ENCODE results near the gene EFNA5.
A peak's percentile ranks its signal among the peaks of the same experiment; 100 is the strongest.

Gene EFNA5

DNA sequence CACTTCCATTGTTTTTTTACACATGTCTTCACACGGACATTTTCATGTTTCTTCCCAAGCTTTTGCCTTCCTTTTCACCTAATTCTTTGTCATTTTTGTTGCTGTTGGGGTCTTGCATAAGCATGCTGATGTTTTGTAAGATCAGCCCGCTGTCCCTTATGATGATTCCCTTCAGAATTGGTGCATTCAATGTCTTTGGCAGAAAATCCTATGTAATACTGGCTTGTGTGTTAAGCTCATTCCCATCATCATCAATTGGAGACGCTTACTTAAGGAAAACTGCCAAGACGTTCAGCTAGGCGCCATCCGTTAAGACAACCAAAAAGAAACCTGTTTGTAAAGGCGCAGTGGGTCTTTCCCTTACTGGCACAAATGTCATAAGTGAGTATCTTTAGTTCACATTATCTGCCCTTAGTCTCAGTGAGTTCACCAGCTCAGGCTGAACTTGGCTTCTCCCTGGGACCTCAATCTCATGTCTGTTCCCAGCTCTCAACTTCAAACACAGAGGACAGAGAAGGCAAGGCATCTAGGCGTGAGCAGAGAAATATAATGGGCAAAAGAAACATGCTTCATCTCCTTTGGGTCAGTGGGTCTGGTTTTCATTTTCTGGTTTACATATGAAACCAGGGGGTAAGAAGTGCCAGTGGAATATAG is 97.9 kb downstream of the EFNA5 start:
- no peak for DNase-seq (ENCODE audit: low read depth in 2 of 3, low spot score in 2 of 3)

DNA sequence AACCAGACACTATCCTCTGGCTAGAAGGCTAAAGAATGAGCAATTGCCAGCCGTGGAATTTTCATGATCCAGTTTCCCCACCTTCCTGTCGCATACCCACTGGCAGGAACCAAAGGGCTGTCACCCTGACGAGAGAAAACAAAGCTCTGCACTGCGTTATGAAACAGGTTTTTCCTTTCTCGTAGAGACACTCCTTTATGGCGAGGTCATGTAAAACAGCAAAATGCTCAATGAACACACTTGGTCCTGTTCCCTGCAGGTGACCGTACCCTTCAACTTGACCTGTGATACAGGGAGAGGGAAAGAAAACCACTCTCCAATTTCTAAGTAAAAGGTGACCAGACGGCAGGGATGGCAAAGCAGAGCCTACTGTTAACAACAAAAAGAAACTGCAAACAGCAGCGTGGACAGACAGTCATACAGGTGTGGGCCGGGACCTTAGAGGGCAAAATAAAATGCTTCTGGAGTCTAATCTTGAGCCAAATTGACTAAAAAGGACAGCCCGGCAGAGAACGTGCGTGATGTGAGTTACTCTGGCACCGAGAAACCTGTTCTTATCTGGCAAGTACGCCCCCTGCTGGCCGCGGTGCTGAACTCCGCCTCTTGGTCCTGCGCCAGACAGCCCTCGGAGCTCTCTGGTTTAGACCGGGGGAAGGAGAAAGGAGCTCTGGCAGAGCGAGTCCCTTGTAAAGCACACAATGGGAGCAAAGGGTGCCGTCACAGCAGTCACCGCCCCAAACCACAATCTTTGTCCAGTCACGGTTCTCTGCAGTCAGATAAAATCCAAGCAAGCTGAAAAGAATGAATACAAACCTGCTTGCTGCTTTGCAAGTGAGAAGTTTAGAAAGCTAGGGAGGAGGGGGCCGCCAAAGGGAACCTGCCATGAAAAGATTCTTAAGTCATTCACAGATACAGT is 98.9 kb downstream of the EFNA5 start:
- DNase-seq (ENCODE audit: low read depth in 2 of 3, low spot score in 2 of 3): peak; percentile 66 to 85 (median 77)

DNA sequence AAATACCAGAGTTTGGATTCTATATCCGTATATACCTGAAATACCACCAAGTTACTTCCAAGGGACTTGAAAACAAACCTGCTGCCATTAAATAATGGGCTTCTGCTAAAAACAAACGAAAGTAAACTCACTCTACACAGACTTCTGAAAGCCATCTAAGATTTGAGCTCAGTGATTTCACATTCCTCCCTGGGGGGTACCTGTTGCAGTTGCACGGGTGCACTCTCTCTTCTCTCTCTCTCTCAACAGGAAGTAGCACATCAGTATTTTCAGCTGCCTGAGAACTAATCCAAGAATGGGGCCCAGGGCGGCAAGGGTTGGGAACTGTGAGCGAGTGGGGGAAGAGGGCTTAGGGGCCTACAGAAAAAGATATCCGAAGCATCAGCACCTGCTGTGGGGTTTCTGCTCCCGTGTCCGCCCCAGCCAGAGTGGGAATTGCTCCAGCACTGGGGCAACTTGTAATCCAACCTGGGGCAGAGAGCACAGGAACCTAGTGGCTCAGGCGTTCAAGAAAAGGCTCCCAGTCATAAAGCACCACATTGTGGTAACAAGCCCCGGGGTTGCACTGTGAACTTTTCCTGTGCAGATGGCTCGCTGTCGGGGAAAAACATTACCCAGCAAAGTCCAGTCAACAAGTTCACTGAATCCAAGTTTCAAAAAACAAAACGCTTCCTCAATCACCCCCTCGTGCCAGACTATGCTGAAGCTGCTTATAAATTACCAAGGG is 99.8 kb downstream of the EFNA5 start:
- DNase-seq (ENCODE audit: low read depth in 2 of 3, low spot score in 2 of 3): peak in 1 of 3 experiments; percentile 0

DNA sequence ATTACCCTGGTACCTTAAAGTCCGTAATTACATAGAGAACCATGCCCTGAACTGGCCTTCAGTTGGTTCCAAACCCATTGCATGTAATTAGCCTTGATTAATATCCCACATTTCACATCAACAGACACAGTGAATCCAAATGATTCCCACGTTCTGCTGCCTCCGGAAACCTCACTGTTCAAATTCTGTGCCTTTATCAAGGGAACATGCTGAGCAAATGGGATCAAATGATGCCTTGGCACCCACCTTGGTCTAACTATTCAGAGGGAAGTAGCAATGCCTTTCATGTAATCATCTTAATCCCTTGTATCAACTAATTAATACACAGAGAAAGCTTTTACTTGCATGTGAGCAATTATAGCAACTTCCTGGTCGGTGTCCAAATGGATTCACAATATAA is 100.6 kb downstream of the EFNA5 start:
- DNase-seq (ENCODE audit: low read depth in 2 of 3, low spot score in 2 of 3): no peak

DNA sequence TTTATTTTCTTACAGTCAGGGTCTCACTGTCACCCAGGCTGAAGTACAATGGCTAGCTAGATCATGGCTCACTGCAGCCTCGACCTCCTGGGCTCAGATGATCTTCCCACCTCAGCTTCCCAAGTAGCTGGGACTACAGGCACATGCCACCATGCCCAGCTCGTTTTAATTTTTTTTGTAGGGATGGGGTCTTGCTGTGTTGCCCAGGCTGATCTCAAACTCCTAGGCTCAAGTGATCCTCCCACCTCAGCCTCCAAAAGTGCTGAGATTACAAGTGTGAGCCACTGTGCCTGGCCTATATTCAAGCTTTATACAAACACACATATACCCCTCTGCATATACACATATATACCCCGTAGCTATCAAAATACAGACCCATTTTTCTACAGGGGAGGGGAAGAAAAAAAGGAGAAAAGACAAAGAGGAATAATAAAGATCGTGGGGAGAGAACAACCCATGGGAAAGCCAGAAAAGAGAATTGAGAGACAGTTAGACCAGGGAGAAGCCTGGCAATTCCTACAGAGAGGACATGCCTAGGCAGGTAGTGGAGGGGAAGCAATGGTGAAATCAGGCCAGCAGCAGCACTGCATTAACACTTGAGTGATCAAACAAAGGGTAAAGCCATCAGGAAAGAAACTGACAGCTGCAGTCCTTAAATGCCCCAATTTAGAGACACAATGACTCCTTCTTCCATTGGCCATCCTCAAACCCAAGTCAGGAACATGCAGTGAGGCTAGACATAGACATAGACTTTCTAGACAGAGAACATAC is 102.7 kb downstream of the EFNA5 start:
- DNase-seq (ENCODE audit: low read depth in 2 of 3, low spot score in 2 of 3): no peak

DNA sequence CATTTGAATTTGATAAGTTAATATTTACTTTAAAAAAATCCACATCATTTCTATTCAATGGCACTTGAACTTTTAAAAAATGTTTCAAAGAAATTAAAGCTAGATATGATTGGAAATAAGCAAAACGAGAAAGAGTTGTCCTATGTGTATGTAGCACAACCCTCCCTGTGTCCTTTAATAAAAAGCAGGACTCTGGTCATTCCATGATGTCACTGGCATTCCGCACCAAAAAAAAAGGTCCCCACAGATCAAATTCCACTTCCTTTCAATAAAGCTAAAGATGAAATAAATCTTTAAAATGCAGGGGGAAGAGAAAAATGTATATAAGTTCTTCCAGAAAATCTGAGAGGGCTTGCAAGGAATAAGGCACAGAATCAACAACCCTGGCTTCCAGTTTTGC is 103.8 kb downstream of the EFNA5 start:
- no peak for DNase-seq (ENCODE audit: low read depth in 2 of 3, low spot score in 2 of 3)

DNA sequence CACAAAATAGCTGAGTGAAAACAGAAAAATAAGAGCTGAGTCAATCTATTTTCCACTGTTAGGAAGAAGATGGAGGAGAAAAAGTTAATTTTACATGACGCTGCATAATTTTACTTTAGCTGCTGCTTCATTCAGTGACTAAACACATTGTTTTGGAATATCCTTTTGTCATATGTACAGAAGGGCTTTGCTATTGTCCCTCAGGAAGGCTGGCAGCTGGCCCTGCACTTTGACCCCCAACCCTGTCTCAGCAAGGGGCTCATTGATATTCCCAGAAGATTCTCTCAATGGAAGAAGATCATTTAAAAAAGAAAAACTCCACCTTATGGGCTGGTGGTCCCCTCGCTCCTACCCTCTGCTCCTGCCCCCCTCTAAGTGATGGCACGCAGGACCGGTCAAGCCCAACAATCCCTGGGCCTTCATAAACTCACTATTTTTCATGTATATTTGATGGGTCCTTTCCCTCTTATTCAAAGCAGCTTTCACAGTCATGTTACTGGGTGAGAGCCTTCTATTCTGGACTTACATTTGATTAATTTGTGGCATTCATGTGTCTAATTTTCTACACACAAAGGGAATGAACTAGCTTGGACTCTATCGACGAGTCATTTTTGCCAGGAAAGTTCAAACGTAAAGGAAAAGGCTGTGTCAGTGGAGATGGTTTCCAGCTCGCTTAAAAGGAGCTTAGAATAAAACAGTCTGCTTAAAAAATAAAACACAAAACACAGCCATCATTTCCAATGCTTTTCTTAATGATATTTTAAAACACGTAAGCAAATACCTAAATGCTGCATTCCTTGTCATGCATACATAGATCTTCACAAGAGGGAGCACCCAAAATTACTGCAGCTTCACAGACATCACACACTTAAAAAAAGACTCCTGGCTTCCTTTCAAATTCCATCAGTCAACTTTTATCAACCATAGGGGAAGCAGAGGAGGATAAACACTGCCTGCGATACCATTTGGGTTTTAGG is 104.7 kb downstream of the EFNA5 start:
- no peak for DNase-seq (ENCODE audit: low read depth in 2 of 3, low spot score in 2 of 3)

DNA sequence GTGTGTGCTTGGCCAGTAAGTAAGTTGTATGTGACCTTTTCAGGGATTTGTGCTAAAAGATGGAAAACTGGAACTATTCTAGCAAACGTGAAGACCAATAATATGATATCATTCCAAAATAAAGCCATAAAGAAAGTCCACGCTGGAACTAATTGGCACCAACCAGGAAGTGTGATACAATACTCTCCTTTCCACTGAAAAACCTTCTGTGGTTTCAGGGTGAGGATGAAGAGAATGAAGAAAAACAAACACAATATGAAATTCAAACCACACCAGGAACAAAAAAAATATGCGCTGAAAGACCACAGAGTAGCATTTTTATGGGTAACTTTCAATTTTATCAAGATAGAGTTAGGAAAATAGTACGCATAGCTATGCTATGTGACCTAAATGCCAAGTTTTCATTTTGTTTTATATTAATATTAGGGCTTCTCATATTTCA is 105.8 kb downstream of the EFNA5 start:
- no peak for DNase-seq (ENCODE audit: low read depth in 2 of 3, low spot score in 2 of 3)

DNA sequence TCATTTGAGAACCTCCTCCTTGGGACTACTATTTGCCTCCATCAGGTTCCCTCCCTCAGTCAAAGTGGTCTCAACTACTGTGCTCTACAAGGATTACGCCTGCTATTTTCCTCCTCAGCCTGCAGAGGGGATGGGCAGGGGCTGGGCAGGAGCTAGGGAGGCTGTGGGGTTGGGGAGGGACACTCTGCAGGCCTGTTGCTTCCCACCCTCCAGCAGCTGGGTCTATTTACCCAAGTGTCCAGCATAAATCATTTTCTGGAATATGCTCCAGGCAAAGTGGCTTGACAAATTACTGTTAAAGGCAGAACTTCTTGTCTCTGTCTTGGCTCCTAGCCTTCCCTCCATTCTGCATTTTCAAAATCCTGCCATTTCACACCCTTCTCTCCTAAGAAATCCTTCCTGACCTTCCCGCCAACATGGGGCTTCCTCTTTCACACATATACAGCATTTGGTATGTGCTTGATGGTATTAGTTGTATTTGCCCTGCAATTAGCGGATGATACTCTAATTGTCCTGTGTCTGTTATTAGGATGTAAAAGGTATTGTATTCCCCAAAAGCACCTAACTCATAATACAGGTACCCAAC is 106.7 kb downstream of the EFNA5 start:
- no peak for DNase-seq (ENCODE audit: low read depth in 2 of 3, low spot score in 2 of 3)

DNA sequence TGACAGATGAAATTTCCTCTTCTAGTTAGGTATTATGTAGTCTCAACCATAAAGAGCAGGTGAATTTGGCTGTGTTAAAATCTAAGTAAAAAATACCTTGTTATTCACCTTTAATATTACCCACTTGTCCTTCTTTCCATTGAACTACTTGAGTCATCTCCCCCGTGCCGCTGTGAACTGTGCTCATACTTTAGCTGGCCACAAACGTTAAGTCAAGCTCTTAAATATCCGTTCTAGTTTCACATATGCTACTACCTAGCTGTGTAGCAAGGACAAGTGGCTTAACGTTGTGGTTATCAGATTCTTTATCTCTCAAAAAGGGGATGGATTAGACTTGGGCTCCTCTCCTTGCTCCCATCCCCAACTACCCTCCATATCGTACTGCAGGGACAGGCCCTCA is 110.4 kb downstream of the EFNA5 start:
- DNase-seq (ENCODE audit: low read depth in 2 of 3, low spot score in 2 of 3): no peak

DNA sequence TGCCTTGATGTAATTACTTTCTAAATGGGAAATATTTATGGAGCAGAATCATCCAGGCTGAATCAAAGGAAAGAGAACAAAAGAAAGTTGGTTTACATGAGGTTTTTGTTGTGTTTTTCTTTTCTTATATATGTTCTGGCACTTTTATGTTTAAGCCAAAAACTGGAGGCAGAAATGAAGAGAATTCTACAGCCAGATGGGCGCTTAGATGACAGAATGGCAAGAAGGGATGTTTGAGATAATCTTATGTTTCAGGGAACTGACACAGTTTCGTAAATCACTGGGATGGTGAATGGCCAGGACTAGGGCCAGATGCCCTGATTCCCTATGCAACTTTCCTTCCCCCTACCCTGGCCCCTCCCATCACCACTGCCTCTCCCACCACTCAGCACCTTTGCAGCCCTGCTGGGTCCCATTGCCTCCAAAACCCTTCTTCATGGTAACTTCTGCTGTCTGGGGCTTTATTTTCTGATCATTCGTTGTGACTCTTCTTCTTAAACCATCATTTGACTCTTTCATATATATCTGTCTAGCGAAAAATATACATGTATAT is 111.8 kb downstream of the EFNA5 start:
- no peak for DNase-seq (ENCODE audit: low read depth in 2 of 3, low spot score in 2 of 3)

DNA sequence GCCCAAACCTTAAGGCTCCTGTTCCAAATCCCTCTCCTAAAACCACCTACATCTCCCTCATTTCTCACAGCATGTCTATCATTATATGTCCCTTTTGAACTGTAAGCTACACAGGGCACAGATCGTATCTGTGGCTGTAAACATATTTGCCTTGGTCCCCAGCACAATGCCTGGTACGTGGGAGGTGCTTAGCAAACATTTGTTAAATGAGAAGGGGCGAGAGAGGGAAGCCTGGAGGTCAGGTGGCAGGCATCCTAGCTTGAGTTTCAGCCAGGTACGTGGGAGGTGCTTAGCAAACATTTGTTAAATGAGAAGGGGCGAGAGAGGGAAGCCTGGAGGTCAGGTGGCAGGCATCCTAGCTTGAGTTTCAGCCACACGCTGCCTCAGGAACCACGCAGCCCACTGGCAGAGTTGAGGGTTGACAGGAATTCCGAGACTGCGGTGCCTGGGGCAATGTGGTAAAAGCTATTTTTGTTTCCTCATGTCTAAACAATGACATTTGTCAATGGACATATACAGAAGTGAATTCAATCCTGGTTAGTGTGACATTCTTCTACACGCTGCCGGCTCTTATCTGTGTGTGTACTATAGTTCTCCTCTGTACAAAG is 113.6 kb downstream of the EFNA5 start:
- DNase-seq (ENCODE audit: low read depth in 2 of 3, low spot score in 2 of 3): no peak

DNA sequence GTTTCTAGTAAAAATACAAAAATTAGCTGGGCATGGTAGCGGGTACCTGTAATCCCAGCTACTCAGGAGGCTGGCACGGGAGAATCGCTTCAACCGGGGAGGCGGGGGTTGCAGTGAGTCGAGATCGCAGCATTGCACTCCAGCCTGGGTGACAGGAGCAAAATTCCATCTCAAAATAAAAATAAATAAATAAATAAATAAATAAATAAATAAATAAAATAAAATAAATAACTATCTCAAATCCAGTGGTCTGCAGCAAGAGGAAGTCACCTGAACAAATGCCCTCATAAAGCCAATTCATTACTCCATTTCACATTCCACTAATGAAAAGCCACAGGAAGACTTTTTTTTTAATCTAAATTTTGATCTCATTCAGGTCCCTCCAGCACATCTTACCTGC is 114.2 kb downstream of the EFNA5 start:
- DNase-seq (ENCODE audit: low read depth in 2 of 3, low spot score in 2 of 3): no peak

DNA sequence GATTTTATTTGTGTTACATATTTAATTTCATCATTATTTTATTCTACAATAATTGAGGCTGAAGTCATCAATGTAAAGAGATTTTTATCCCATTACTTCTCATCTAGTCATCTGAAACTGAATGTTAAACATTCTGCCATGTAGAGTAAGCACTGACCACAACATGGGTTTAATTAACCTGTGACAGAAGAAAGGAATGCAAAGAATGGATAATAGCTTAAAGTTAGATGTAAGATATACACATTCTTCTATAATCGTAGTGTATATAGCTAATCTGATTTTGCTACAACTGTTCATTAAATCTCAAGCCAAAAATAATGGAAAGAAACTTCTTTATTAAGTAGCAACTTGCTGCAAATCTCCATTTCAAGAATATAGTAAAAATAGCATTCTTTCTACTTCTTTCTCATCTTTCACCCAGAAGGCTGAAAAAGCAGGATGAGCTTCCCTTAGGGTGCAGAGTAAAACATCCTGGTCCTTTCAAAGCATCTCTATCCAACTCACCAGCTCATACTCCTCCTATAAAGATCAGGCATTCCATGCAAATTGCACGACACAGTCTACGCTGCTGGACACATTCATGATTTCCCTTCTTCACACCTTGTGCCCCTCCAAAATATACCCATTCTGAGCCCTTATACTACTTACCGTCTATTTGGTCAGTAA is 115.2 kb downstream of the EFNA5 start:
- no peak for DNase-seq (ENCODE audit: low read depth in 2 of 3, low spot score in 2 of 3)

DNA sequence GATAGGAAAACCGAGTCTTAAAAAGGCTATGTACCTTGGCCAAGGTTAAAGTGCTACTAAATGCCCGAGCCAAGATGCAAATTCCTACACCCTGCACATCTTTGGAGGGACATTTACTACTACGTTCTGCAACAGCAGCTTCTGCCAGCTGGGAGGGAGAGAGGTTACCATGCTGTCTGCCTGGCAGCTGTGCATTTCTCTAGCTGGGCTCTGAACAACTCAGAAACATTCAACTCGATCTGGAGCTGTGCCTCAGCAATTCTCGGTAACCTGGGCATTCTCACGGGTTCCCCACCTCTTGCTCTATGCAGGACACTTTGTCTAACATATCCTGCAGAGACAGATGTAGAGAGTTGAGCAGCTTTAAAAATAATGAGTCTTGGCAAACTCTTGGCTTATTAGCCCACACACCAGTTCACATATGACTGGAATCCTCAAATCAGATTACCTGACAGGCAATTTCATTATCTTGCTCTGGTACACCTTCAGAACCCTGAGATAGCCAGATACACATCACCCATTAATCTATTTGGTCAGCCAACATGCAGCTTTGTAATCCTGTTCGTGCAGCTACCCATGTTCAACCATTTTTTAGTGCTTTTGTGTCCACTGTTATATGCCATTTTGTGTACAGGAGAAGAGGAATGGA is 115.8 kb downstream of the EFNA5 start:
- no peak for DNase-seq (ENCODE audit: low read depth in 2 of 3, low spot score in 2 of 3)

DNA sequence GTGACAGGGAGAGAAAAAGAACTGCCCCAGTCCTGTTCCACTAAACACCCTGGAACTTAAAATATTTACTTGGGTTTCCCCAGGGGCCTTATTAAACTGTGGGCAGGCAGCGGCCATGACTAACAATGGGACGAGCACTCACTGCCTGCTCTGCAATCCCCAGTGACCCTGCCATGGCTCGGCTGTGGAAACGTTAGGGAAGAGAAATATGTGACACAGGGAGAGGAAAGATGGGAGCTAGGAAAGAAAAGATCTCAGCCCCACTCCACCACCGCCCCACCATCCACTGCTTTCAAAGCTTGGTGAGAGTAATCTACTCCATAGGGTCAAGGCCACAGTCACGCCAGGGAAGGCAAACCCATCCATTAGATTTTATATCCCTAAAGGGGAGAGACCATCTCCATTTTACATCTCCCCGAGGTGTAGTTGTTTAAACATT is 117.6 kb downstream of the EFNA5 start:
- no peak for DNase-seq (ENCODE audit: low read depth in 2 of 3, low spot score in 2 of 3)

DNA sequence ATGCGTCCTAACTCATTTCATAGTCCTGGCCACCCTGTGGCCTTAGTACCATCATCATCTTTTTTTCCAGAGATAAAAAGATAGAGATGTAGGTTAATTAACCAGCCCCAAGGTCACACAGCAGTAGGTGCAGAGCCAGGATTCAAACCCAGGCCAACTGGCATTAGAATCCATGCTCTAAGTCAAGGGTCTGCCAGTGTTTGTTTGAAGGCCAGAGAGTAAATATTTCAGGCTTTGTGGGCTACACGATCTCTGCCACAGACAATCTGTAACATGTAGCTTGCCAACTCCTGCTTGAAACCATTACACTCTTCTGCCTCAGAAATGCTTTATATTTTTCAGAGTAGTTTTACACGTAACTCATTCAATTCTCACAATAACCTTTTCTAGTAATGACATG is 119.6 kb downstream of the EFNA5 start:
- DNase-seq (ENCODE audit: low read depth in 2 of 3, low spot score in 2 of 3): no peak

DNA sequence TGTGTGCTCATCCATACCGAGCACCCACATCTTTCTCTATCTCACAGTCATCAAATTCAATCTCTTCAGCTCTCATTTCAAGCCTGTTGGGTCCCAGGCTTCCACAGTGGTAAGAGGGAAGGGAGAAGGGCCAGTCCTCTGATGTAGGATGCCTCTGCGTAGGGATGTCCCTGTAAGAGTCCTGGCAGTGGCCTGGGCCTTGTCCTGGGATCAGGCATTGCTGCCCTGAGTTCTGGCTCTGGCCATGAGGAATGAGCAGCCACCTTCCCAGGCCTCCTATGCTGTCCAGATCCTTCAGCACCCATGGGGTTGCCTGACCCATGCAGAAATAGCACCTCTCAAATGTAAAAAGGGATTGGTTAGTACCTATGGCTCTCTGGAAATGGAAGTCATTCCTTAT is 121.2 kb downstream of the EFNA5 start:
- DNase-seq (ENCODE audit: low read depth in 2 of 3, low spot score in 2 of 3): no peak
